SK-N-SH (cell line): ENCODE results near the gene CYP4F22. TPM values are rescaled to one million over a fixed set of nuclear protein-coding genes. Genes with fewer than 3 reads are reported as not detected.

ENCODE experiments used
- CTCF ChIA-PET: fragments of 300-600, 350-600 bp; formaldehyde crosslinking; extraction: SDS; loops from one replicate; lab custom pipeline; 2021; lab: Yijun Ruan, JAX
- POLR2A ChIA-PET: fragments of 350-600 bp; sonication (Branson Sonifier 250); formaldehyde crosslinking; extraction: SDS; loops from one replicate; lab custom pipeline; 2020; ENCODE audit warnings: antibody characterized with exemption, inconsistent platforms; lab: Yijun Ruan, JAX
- DNase-seq: peaks from one replicate; pipeline ENCODE4 v3.0.0; 2012
- H2AFZ ChIP-seq: fragments of 200-600 bp; sonication (generic); 2 replicates; pipeline ENCODE4 v1.8.1; 2016; ENCODE audit warnings: antibody characterized with exemption, mild to moderate bottlenecking, low read depth
- H3F3A ChIP-seq: fragments of 200-600 bp; sonication (generic); replicated peaks from 2 replicates; pipeline ENCODE3; 2016; ENCODE audit warnings: antibody characterized with exemption, mild to moderate bottlenecking; ENCODE audit not compliant: insufficient read depth
- H3K27ac ChIP-seq, 2 experiments: fragments of 200-500 bp in 1 of 2; fragments of 200-600 bp in 1 of 2; sonication (Bioruptor generic) in 1 of 2; sonication (generic), shearing (Covaris generic) in 1 of 2; 2 replicates each; pipeline versions ENCODE4 v1.5.1 to v1.6.1; 2014 to 2016; ENCODE audit warnings: low read depth in 2 of 2, inconsistent platforms in 1 of 2, low read length in 1 of 2, mild to moderate bottlenecking in 1 of 2, mixed read lengths in 1 of 2
- H3K27me3 ChIP-seq: fragments of 200-600 bp; sonication (generic), shearing (Covaris generic); 2 replicates; pipeline ENCODE4 v1.6.1; 2016; ENCODE audit warnings: mixed run types; ENCODE audit not compliant: insufficient read depth
- H3K36me3 ChIP-seq, 2 experiments: fragments of 200-500 bp in 1 of 2; fragments of 200-600 bp in 1 of 2; sonication (Bioruptor generic) in 1 of 2; sonication (generic) in 1 of 2; replicated peaks in 1 of 2; 2 replicates each; pipeline versions ENCODE3 to v1.5.1; 2014 to 2016; ENCODE audit warnings: low read length in 1 of 2, mild to moderate bottlenecking in 1 of 2; ENCODE audit not compliant: insufficient read depth in 2 of 2, control insufficient read depth in 1 of 2
- H3K4me1 ChIP-seq, 2 experiments: fragments of 200-500 bp in 1 of 2; fragments of 200-600 bp in 1 of 2; sonication (Bioruptor generic) in 1 of 2; sonication (generic), shearing (Covaris generic) in 1 of 2; 2 replicates each; pipeline versions ENCODE4 v1.5.1 to v1.6.1; 2014 to 2016; ENCODE audit warnings: low read depth in 1 of 2, low read length in 1 of 2, mixed run types in 1 of 2; ENCODE audit not compliant: insufficient read depth in 2 of 2, control insufficient read depth in 1 of 2
- H3K4me2 ChIP-seq: fragments of 200-600 bp; sonication (generic), shearing (Covaris generic); 2 replicates; pipeline ENCODE4 v1.6.1; 2017; ENCODE audit warnings: mixed run types
- H3K4me3 ChIP-seq, 2 experiments: fragments of 200-500 bp in 1 of 2; fragments of 200-600 bp in 1 of 2; sonication (Bioruptor generic) in 1 of 2; sonication (generic), shearing (Covaris generic) in 1 of 2; 2 replicates each; pipeline versions ENCODE4 v1.5.1 to v1.8.1; 2014 to 2016; ENCODE audit warnings: low read depth in 2 of 2, inconsistent platforms in 1 of 2, low read length in 1 of 2, mild to moderate bottlenecking in 1 of 2, mixed read lengths in 1 of 2, moderate library complexity in 1 of 2
- H3K79me2 ChIP-seq: fragments of 200-600 bp; sonication (generic); 2 replicates; pipeline ENCODE4 v1.8.1; 2017; ENCODE audit warnings: mild to moderate bottlenecking; ENCODE audit not compliant: insufficient read depth
- H3K9ac ChIP-seq: fragments of 200-600 bp; sonication (generic); 2 replicates; pipeline ENCODE4 v1.6.1; 2017; ENCODE audit warnings: mixed run types
- H3K9me2 ChIP-seq: fragments of 200-600 bp; sonication (generic); 2 replicates; pipeline ENCODE4 v1.6.1; 2017; ENCODE audit warnings: mixed run types
- H3K9me3 ChIP-seq: fragments of 200-600 bp; sonication (generic); 2 replicates; pipeline ENCODE4 v1.6.1; 2017; ENCODE audit warnings: mixed run types, mild to moderate bottlenecking, moderate library complexity
- H4K20me1 ChIP-seq: fragments of 200-600 bp; sonication (generic); 2 replicates; pipeline ENCODE4 v1.6.1; 2017; ENCODE audit warnings: mild to moderate bottlenecking, mixed run types; ENCODE audit not compliant: insufficient read depth
- CHD2 ChIP-seq: fragments of 150-350 bp; IDR thresholded peaks from 2 replicates; pipeline ENCODE4 v1.6.1; 2018; ENCODE audit warnings: low read length; ENCODE audit not compliant: partially characterized antibody
- CTCF ChIP-seq: fragments of 200-600 bp; sonication (generic); IDR thresholded peaks from 2 replicates; pipeline ENCODE4 v1.6.1; 2017; ENCODE audit warnings: antibody characterized with exemption, mild to moderate bottlenecking, moderate library complexity
- ELF1 ChIP-seq: IDR thresholded peaks from 2 replicates; pipeline ENCODE4 v1.4.0; 2012
- FOXJ3 ChIP-seq: sonication (generic); formaldehyde crosslinking; IDR thresholded peaks from 2 replicates; pipeline ENCODE4 v1.5.1; 2020; ENCODE audit warnings: mild to moderate bottlenecking, missing genetic modification reagents
- FOXM1 ChIP-seq: IDR thresholded peaks from 2 replicates; pipeline ENCODE4 v1.4.0; 2012; ENCODE audit warnings: low read depth, mild to moderate bottlenecking
- GABPA ChIP-seq: IDR thresholded peaks from 2 replicates; pipeline ENCODE4 v1.4.0; 2012; ENCODE audit warnings: low read depth, mild to moderate bottlenecking
- JUND ChIP-seq: IDR thresholded peaks from 2 replicates; pipeline ENCODE4 v1.4.0; 2012
- MEF2A ChIP-seq: IDR thresholded peaks from 2 replicates; pipeline ENCODE4 v1.4.0; 2012; ENCODE audit warnings: low read depth, borderline replicate concordance
- MXI1 ChIP-seq: IDR thresholded peaks from 2 replicates; pipeline ENCODE4 v1.6.1; 2012; ENCODE audit warnings: mild to moderate bottlenecking, low read depth, low read length, improper control_type of control experiment
- NFIC ChIP-seq: IDR thresholded peaks from 2 replicates; pipeline ENCODE4 v1.4.0; 2012; ENCODE audit warnings: borderline replicate concordance
- RAD21 ChIP-seq: IDR thresholded peaks from 2 replicates; pipeline ENCODE4 v1.6.1; 2012; ENCODE audit warnings: mild to moderate bottlenecking, low read length
- RCOR1 ChIP-seq: fragments of 150-350 bp; IDR thresholded peaks from 2 replicates; pipeline ENCODE4 v1.6.1; 2017; ENCODE audit warnings: antibody characterized with exemption, low read length
- RXRA ChIP-seq: IDR thresholded peaks from 2 replicates; pipeline ENCODE4 v1.4.0; 2012; ENCODE audit warnings: low read depth, mild to moderate bottlenecking, borderline replicate concordance
- TCF12 ChIP-seq: IDR thresholded peaks from 2 replicates; pipeline ENCODE4 v1.4.0; 2012
- USF1 ChIP-seq: IDR thresholded peaks from 2 replicates; pipeline ENCODE4 v1.4.0; 2012; ENCODE audit warnings: low read depth, borderline replicate concordance
- YY1 ChIP-seq: IDR thresholded peaks from 2 replicates; pipeline ENCODE4 v1.4.0; 2012; ENCODE audit warnings: low read depth, mild to moderate bottlenecking
- WGBS: methylation state at CpG from one replicate; pipeline ENCODE4 v1.1.6; 2017; ENCODE audit warnings: low lambda C conversion rate; 5-methylcytosine and 5-hydroxymethylcytosine counted together
- polyA plus RNA-seq, 3 experiments: library from polyadenylated mRNA; depleted of rRNA; stranded (reverse); fragments of >200 nt; gene quantifications; 2 replicates each; pipeline ENCODE4 v1.2.3, GENCODE V29; 2012

The CYP4F22 gene
- polyA plus RNA-seq, 1 of the 3 experiments (the other 2 are of a cell fraction): not detected

DNA sequence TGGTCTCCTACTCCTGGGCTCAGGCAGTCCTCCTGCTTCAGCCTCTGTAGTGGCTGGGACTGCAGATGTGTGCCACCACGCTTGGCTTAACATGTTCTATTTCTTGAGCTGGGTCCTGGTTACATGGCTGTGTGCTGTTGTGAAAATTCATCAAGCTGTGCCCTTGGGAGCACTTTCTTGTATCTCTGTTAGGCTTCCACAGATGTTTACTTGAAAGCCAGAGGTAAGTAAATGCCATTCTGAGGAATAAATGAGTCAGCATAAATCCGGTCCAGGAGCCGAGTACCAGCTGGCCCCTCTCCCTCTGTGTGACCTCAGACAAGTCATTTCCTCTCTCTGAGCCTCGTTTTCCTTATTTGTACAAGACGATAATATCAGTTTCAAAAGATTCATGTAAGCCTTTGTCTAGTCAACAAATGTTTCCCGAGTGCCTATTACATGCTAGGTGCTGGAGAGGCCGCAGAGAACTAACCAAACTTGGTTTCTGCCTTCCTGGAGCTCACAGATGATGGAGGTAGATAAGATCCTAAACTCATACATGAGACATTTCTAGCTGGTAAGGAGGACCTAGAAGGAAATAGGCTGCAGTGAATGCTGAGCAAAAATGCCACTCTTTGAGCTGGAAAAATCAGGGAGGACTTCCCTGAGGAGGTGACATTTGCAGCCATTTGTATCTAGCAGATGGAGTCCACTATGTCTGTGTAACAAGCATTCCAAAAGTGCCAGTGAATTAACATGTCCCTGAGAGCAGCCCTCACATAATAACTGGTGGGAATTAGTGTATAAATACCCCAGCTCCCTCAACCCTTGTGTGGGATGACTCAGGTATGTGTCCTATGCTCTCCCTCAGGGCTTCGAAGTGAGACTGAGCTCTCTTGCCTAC, 41.2 kb upstream of the CYP4F22 start:
- WGBS: 13% methylated on average over 8 of the region's 8 CpGs
- Histone ChIP-seq H3F3A (peaks cover 8% of the 10 kb centered on the region), H3K4me2 (peak overlapping the region; percentile 14), H3K4me1 (no peaks in the 10 kb centered on the region), H4K20me1 (no peaks in the 10 kb centered on the region), H3K4me3 (no peak overlapping the region), H3K27me3 (peaks cover 24% of the 10 kb centered on the region), H3K36me3 (no peaks in the 10 kb centered on the region), H2AFZ (no peak overlapping the region), H3K79me2 (no peaks in the 10 kb centered on the region), H3K27ac (no peak overlapping the region), H3K9me3 (no peaks in the 10 kb centered on the region), H3K9ac (no peak overlapping the region), H3K9me2 (no peaks in the 10 kb centered on the region)
- CTCF ChIA-PET: interaction anchor here (0.7 to 1.5 kb wide), 2 partner anchors 12 to 48 kb away, joined by 3 to 5 read pairs; partner anchors contain the start of gene AKAP8L
- POLR2A ChIA-PET: no interaction called here
- no peak for DNase-seq
- TF ChIP-seq NFIC: no peak
- peak; percentile 20; the same call in 1 of the 2 replicates for TF ChIP-seq TCF12
- no peak for TF ChIP-seq RAD21

DNA sequence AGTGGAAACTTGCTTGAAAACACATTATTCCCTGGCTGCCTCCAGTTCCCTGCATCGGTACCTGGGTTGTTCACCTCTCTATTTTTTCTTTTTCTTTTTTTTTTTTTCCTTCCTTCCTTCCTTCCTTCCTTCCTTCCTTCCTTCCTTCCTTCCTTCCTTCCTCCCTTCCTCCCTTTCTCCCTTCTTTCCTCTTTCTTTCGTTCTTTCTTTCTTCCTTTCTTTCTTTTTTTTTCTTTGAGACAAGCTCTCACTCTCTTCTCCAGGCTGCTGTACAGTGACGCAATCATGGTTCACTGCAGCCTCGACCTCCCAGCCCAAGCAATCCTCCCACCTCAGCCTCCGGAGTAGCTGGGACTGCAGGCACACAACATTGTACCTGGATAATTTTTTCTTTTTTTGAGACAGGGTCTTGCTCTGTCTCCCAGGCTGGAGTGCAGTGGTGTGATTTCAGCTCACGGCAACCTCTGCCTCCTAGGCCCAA, 40.6 kb upstream of the CYP4F22 start:
- TF ChIP-seq TCF12: no peak
- no peak for TF ChIP-seq GABPA
- TF ChIP-seq JUND: no peak
- TF ChIP-seq YY1: no peak
- no peak for TF ChIP-seq RAD21
- no peak for TF ChIP-seq MXI1
- TF ChIP-seq NFIC: no peak
- no peak for TF ChIP-seq CTCF
- no peak for TF ChIP-seq USF1
- TF ChIP-seq ELF1: no peak
- TF ChIP-seq CHD2: no peak
- TF ChIP-seq RXRA: no peak
- no peak for TF ChIP-seq FOXJ3 (CRISPR knock-in tag)
- TF ChIP-seq RCOR1: no peak
- no peak for TF ChIP-seq FOXM1
- TF ChIP-seq MEF2A: no peak
- POLR2A ChIA-PET: interaction anchor here (1.2 kb wide), 1 partner anchor 15 kb away, joined by 3 read pairs; no protein-coding TSS in a partner anchor

More for the DNA sequence above, 40.6 kb upstream of the CYP4F22 start:
- Histone ChIP-seq H3K9ac (no peak overlapping the region), H3K4me1 (no peaks in the 10 kb centered on the region), H3K9me3 (no peaks in the 10 kb centered on the region), H3K4me2 (no peak overlapping the region), H3K9me2 (no peaks in the 10 kb centered on the region), H2AFZ (no peak overlapping the region), H3K4me3 (no peak overlapping the region), H3K27ac (no peak overlapping the region), H3F3A (peaks cover 8% of the 10 kb centered on the region), H3K36me3 (no peaks in the 10 kb centered on the region), H3K79me2 (no peaks in the 10 kb centered on the region), H3K27me3 (peaks cover 30% of the 10 kb centered on the region), H4K20me1 (no peaks in the 10 kb centered on the region)
- CTCF ChIA-PET: no interaction called here
- 42% methylated on average over 6 of the region's 6 CpGs for WGBS
- DNase-seq: no peak
